ENCODE results near the gene TMEM236. TPM values are rescaled to one million over a fixed set of nuclear protein-coding genes. Genes with fewer than 3 reads are reported as not detected.
"Not testable (repeated sequence)": the region's sequence is repeated elsewhere in the genome, so short reads cannot be mapped to it uniquely, and the experiment has no call there.

The TMEM236 gene, protein sequence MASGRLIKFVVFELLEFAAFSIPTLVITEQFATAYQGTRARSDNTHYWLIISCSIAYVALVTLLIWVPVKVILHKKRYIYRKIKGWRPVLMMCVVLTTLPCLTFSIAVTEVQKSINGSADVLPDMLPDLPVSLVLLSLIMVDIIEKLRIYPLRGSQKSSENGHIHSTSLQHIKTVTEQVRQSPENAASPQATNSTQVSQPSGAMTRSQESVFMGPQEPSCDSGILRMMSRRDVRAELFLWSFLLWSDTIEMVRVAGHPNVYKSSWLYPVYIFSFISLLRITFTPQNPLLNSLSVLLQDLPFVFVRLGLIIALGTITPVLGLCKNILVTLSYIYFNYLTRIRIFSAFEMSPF
- under 1 TPM; 0.04 to 0.12 TPM for total RNA-seq

DNA sequence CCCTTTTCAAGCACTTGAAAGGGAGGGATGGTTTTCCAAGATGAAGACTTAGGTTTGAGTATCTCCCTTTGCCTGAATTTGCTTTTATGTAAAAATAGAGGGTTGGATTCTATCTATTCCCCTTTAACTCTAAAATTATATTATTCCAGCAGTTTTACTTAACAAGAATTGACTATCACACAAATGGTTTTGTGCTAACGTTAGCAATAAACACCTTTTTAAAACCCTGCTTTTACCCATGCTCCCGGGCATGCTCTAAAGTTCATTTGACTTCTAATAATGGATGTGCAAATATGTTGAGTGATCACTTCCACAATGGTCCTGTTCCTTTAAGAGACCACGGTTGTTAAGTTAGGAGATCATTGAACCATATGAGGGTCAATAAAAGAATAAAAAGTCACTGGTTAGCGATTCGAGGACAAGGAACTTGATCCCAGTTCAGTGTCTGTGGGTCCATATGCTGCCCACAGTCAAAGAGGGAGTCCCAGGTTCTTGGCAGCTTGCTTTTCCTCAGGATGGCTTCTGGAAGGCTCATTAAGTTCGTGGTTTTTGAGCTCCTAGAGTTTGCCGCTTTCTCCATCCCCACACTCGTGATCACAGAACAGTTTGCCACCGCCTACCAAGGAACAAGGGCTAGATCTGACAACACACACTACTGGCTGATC is at the start of gene TMEM236:
Gene TMEM236 (plus strand): TSS at position 421 of the 665 bp plus-strand sequence. CDS start 95 bp downstream, at position 516.
- no peak for DNase-seq
- Mint-ChIP-seq H3K4me3 (no peak within 1 kb of the TSS), H3K27ac (no peak within 1 kb of the TSS), H3K27me3 (no peaks in the 10 kb centered on the region), H3K9me3 (no peaks in the 10 kb centered on the region), H3K4me1 (peaks cover 6% of the 10 kb centered on the region), H3K36me3 (no peaks in the 10 kb centered on the region)

DNA sequence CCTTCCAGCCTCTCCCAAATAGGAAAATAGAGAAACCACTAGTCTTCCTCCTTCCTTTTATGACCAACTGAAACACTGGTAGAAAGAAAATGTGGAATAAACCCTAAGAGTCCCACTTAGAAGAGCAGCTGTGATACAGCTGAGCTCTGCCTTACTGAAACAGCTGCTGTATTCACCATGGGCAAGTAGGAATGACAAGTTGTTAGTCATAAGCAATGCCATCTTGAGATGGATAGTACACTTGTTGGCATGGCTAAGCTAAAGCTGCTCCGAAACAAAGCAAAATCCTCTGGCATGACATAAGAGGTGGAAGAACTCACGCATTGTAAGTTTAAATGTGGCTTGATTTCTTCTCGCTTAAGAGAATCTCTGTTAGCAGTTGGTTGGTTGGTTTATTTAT is 48.3 kb upstream of the TMEM236 start:
- peaks cover 2% of the 10 kb centered on the region for H3K4me1 Mint-ChIP-seq
- H3K9me3 Mint-ChIP-seq, result no peaks in the 10 kb centered on the region
- no peak overlapping the region for H3K4me3 Mint-ChIP-seq
- DNase-seq, result no peak
- H3K27me3 Mint-ChIP-seq, result no peaks in the 10 kb centered on the region
- H3K27ac Mint-ChIP-seq, result no peak overlapping the region
- H3K36me3 Mint-ChIP-seq, result peaks cover 12% of the 10 kb centered on the region

DNA sequence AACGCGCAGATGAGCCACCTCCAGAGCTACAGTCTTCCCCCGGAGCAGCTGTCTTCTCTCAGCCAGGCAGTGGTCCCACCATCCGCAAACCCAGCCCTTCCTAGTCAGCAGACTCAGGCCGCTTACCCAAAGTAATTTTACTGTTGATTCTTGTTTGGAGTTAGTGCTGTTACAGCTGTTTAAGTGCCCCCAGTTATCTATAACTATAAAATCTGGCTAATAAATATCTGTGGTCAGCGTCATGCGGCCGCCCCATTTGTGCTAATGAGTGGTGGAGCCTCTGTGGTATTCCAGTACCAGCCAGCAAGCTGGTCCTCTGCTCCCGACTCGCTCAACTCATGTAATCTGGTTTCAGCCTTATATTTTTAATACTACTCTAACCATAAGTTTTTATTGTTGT is 43.2 kb upstream of the TMEM236 start:
- no peak overlapping the region for H3K4me3 Mint-ChIP-seq
- no peaks in the 10 kb centered on the region for H3K9me3 Mint-ChIP-seq
- H3K27ac Mint-ChIP-seq, result no peak overlapping the region
- H3K27me3 Mint-ChIP-seq, result no peaks in the 10 kb centered on the region
- DNase-seq, result no peak
- H3K4me1 Mint-ChIP-seq, result no peaks in the 10 kb centered on the region
- peaks cover 11% of the 10 kb centered on the region for H3K36me3 Mint-ChIP-seq

DNA sequence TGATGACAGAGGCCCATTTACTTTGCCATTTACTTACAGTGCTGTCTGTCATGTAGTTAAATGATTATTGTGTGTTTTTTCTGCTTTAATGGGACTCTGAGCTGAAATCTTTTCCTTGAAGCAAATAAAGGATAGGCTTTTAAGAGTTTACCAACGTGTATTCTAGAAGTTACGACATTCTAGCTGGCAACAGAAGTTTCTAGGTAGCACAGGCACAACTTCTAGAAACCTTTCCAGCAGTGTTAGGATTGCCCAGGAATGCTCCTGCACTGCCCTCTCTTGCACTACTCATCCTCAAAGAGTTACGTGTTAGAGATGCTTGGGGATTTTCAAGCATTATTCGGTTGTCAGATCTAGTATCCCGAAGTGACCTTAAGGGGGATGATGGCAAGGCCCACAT is 42.5 kb upstream of the TMEM236 start:
- Mint-ChIP-seq H3K36me3 (peaks cover 17% of the 10 kb centered on the region), H3K27ac (no peak overlapping the region), H3K4me3 (no peak overlapping the region), H3K9me3 (no peaks in the 10 kb centered on the region), H3K4me1 (no peaks in the 10 kb centered on the region), H3K27me3 (no peaks in the 10 kb centered on the region)
- DNase-seq, result no peak

DNA sequence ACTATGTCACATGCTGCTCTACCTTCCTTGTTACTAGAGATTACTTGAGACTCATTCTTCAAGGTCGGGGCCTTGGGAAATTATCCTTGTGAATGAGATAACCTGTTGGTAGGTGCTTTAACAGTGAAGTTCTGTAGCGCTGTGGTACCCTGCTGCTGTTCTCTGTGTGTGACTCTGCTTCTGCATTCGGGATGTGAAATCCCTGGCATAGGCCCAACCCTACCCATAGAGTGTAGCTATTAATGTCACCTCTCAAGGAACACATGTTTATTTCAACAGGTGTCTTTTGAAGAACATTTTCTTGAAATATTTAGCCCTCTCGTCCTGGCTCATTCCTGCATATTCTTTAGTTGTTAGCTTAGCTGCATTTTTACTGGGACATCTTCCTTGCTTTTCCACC is 41.8 kb upstream of the TMEM236 start:
- H3K36me3 Mint-ChIP-seq, result peaks cover 22% of the 10 kb centered on the region
- no peaks in the 10 kb centered on the region for H3K9me3 Mint-ChIP-seq
- DNase-seq, result no peak
- no peaks in the 10 kb centered on the region for H3K27me3 Mint-ChIP-seq
- H3K27ac Mint-ChIP-seq, result no peak overlapping the region
- H3K4me1 Mint-ChIP-seq, result no peaks in the 10 kb centered on the region
- H3K4me3 Mint-ChIP-seq, result no peak overlapping the region

DNA sequence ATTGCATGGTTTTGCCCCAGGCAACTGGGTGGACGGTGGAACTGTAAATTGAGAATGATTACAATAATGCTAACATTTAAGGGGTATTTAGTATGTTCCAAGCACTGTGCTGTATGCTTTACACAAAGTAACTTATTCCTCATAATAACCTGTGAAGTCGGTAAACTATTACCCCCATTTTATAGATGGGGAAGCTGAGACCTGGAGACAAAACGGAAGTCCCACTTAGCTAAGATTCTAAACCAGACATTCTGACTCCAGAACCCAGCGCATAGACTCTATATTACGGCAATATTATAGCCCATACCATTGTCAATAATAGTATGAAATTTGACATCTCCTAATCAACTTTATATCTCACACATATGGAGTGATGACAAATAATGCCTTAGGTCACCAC is 39.9 kb upstream of the TMEM236 start:
- no peak for DNase-seq
- no peak overlapping the region for H3K27ac Mint-ChIP-seq
- no peaks in the 10 kb centered on the region for H3K4me1 Mint-ChIP-seq
- H3K4me3 Mint-ChIP-seq, result no peak overlapping the region
- H3K36me3 Mint-ChIP-seq, result peaks cover 32% of the 10 kb centered on the region
- H3K9me3 Mint-ChIP-seq, result no peaks in the 10 kb centered on the region
- no peaks in the 10 kb centered on the region for H3K27me3 Mint-ChIP-seq

DNA sequence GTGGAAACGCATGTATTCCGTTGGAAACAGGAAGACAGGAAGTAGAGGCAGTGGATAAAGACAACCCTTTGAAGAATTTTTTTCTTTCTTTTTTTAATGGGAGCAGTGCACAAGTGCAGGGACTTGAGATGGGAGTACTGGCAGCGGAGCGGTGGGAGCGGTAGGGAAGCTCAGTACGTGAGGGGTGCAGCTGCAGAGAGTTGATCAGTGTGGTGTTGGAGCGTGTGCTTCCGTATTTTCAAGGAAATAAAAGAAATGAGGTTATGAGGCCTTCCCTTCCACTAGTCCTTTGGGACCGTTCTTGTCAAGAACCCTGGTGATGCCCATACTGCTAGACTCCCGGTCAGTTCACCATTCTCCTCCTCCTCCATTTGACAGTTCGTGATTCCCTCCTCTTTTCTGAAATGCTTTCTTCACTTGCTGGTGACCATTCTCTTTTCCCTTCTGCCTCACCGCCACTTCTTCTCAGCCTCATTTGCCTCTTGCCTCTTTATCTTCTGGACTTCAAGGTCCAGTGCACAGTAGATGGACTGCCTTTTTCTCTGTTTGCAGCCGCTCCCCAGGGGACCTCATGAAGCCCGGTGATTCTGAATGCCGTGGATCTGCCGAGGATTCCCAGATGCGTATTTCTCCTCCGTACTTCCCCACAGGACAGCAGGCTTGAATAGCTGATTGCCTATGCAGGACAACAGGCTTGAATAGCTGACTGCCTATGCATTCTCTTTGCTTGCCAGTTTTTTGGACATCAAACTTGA is 39.1 kb upstream of the TMEM236 start:
- no peak for DNase-seq
- Mint-ChIP-seq H3K27me3 (no peaks in the 10 kb centered on the region), H3K4me3 (no peak overlapping the region), H3K36me3 (peaks cover 39% of the 10 kb centered on the region), H3K27ac (no peak overlapping the region), H3K4me1 (no peaks in the 10 kb centered on the region), H3K9me3 (peaks cover 4% of the 10 kb centered on the region)

DNA sequence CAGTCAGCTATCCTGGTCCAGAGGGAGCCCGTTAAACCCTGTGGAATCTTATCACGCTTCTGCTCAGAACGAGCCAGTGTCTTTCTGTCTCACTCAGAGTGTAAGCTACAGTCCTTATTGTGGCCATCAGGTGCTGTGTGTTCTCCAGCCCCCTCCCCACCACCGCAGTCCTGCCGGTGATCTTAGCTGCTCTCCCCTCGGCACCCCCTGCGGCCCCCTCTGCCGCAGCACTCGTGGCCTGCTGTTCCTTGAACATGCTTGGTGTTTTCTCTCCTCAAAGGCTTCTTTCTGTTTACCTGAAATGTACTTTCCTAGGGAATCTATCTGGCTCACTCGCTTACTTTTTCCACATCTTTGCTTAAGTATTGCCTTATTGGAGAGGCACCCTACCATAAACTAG is 38.2 kb upstream of the TMEM236 start:
- DNase-seq, result no peak
- Mint-ChIP-seq H3K4me1 (no peaks in the 10 kb centered on the region), H3K27me3 (no peaks in the 10 kb centered on the region), H3K27ac (no peak overlapping the region), H3K4me3 (no peak overlapping the region), H3K36me3 (peaks cover 45% of the 10 kb centered on the region), H3K9me3 (peaks cover 4% of the 10 kb centered on the region)

DNA sequence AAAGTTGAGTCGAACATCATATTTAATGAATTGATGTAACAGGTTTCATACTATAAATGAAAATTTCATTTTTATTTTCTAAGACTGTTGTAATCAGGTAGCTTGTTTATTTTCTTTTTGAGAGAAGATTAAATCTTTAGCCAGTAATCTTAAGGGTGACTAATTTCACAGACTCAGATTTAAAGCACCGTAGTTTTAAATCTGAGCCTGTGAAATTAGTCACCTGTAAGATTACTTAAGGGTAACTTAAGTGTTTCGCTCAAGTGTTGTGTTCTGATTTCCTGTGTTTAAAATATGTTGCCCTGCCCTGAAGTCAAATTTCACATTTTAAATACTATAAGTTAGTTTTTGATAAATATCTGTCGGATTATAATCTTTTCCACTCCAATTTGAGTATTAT is 35.8 kb upstream of the TMEM236 start:
- Mint-ChIP-seq H3K4me1 (no peaks in the 10 kb centered on the region), H3K27me3 (no peaks in the 10 kb centered on the region), H3K4me3 (no peak overlapping the region), H3K27ac (no peak overlapping the region), H3K36me3 (peaks cover 61% of the 10 kb centered on the region), H3K9me3 (peaks cover 6% of the 10 kb centered on the region)
- no peak for DNase-seq

DNA sequence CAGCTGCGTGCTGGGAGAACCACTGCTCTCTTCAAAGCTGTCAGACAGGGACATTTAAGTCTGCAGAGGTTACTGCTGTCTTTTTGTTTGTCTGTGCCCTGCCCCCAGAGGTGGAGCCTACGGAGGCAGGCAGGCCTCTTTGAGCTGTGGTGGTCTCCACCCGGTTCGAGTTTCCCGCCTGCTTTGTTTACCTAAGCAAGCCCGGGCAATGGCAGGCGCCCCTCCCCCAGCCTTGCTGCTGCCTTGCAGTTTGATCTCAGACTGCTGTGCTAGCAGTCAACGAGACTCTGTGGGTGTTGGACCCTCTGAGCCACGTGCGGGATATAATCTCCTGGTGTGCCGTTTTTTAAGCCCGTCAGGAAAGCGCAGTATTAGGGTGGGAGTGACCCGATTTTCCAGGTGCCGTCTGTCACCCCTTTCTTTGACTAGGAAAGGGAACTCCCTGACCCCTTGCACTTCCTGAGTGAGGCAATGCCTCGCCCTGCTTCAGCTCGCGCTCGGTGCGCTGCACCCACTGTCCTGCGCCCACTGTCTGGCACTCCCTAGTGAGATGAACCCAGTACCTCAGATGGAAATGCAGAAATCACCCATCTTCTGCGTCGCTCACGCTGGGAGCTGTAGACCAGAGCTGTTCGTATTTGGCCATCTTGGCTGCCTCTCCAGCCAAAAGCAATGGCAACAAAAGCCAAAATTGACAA is 29.5 kb upstream of the TMEM236 start:
- not testable (repeated sequence) for H3K4me3 Mint-ChIP-seq, DNase-seq, H3K4me1 Mint-ChIP-seq, H3K27ac Mint-ChIP-seq, H3K27me3 Mint-ChIP-seq, H3K9me3 Mint-ChIP-seq
- H3K36me3 Mint-ChIP-seq, result peaks cover 46% of the 10 kb centered on the region

DNA sequence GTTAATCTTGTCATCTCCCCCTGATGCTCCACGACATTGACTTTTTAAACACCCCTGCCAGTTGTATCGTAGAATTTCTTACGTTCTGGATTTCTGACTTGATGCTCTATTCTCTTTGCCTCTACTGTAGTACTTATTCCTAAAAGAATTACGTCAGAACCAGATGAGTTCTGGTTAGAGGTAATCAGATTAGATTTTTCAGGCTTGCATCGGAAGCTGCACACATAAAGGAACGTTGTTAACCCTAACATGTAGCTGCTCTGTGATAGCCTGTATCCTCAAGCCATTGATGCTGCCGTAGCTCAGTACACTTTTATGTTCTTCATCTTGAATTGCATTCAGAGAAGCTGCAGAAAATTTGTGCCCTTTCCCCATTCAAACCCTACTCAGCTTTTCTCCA is 26.3 kb upstream of the TMEM236 start:
- Mint-ChIP-seq H3K27me3 (no peaks in the 10 kb centered on the region), H3K36me3 (peaks cover 24% of the 10 kb centered on the region), H3K9me3 (peaks cover 2% of the 10 kb centered on the region), H3K27ac (no peak overlapping the region), H3K4me3 (no peak overlapping the region), H3K4me1 (no peaks in the 10 kb centered on the region)
- DNase-seq, result no peak

DNA sequence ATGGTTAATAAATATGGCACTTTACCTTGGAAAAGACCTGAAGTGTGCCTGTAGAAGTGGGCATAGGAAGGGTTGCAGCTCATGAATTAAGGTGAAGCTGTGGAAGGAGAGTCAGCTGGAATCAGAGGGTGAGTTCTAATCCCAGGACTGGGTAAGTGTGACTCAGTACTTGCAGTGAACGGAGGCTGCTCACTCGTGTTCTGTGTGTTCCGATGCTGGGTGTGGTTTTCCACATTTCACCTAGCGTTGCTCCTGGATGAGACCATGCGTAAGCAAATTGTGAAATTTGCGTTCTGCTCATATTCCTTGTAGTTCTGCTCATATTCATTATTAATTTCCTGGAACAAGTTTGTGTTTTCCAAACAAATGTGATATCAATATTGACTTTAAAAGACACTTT is 22.4 kb upstream of the TMEM236 start:
- no peaks in the 10 kb centered on the region for H3K27me3 Mint-ChIP-seq
- H3K27ac Mint-ChIP-seq, result no peak overlapping the region
- no peak for DNase-seq
- H3K4me3 Mint-ChIP-seq, result no peak overlapping the region
- H3K4me1 Mint-ChIP-seq, result no peaks in the 10 kb centered on the region
- no peaks in the 10 kb centered on the region for H3K9me3 Mint-ChIP-seq
- H3K36me3 Mint-ChIP-seq, result no peaks in the 10 kb centered on the region

DNA sequence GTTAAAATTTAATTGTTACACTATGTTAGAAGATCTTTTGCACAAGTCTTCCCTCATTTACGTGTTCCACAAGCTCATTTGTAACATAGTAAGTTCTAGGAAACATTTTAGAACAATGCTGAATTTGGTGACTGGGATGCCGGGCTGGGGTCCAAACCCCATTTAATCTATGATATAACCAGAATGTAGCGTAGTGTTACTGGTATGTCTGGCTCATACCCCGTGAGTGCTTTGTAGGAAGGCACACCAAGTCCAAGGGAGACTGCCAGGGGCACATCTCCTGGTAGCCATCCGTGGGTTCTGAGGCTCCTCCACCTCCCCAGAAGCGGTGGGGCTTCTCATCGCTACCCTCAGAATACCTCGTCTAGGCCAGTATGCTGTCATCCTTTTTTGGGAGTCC is 21.3 kb upstream of the TMEM236 start:
- no peaks in the 10 kb centered on the region for H3K36me3 Mint-ChIP-seq
- no peaks in the 10 kb centered on the region for H3K9me3 Mint-ChIP-seq
- H3K27ac Mint-ChIP-seq, result no peak overlapping the region
- H3K27me3 Mint-ChIP-seq, result no peaks in the 10 kb centered on the region
- H3K4me3 Mint-ChIP-seq, result no peak overlapping the region
- no peaks in the 10 kb centered on the region for H3K4me1 Mint-ChIP-seq
- DNase-seq, result no peak

DNA sequence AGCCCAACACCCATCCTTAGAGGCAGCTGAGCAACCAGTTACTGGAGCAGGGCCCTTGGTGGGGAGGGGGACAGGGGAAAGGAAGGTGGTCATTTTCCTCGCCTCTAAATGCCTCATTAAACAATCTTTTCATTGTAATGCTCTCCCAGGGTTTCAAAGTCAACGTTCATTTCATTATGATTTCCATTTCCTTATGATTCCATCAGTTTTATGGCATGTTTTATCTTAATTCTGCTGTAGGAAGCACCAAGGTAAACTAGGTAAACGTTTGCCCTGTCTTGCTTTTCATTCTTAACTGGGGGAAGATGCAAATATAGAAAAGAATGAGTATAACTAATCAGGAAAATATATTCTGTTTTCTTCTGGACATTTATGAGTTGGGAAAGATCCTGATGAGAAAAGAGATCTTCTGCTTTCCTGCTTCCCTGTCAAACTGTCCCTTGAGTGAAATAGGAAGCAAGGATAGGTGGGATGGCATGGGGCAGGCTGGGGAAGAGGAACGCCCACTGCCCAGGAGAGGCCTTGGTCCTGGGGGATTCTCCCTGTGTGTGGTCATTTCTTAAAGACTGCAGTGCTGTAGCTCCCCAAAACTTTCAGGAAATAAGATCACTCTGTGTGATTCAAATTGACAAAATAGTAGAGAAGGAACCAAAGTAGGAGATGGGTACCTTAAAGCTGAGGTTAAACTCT is 20.5 kb upstream of the TMEM236 start:
- Mint-ChIP-seq H3K27ac (no peak overlapping the region), H3K4me3 (no peak overlapping the region), H3K27me3 (no peaks in the 10 kb centered on the region), H3K9me3 (no peaks in the 10 kb centered on the region), H3K36me3 (no peaks in the 10 kb centered on the region), H3K4me1 (no peaks in the 10 kb centered on the region)
- no peak for DNase-seq

Measured in activated naive CD8-positive, alpha-beta T cell treated with anti-CD3 and anti-CD28 coated beads for 36 hours (primary cell).